Esophagus muscularis mucosa (tissue), 4 donors: Measurements from ENCODE around the gene KRTAP2-4. TPM values are rescaled to one million over a fixed set of nuclear protein-coding genes. Genes with fewer than 3 reads are reported as not detected.

Experiments
- total RNA-seq, 4 donors: library from RNA; depleted of rRNA; stranded (reverse); fragments of >200 nt; gene quantifications; one replicate each; pipeline versions ENCODE4 v1.1.0 to v1.2.1, GENCODE V29; 2016

Gene KRTAP2-4
- total RNA-seq, 4 donors from 2014 or later: not detected

Other genes starting within 250 kb of the KRTAP2-4 start
- gene KRT10, start 243.3 kb downstream of the KRTAP2-4 start, total RNA-seq: 10 to 100 TPM in 3 of 4 donors, 1 to 10 TPM in 1; 9.9 to 15.7 (median 10.7) TPM
- gene KRT12, start 198.7 kb downstream of the KRTAP2-4 start, total RNA-seq: not detected
- gene KRT20, start 180.6 kb downstream of the KRTAP2-4 start, total RNA-seq: under 1 TPM in 1 of 4 donors, not detected in 3; 0.52 TPM
- under 1 TPM in 1 of 4 donors, not detected in 3; 0.50 TPM for gene KRT23, start 128.2 kb downstream of the KRTAP2-4 start, total RNA-seq
- not detected for gene KRT39, start 98.9 kb downstream of the KRTAP2-4 start, total RNA-seq
- gene KRT40, start 81.6 kb downstream of the KRTAP2-4 start, total RNA-seq: not detected
- not detected for gene KRTAP3-3, start 71.7 kb downstream of the KRTAP2-4 start, total RNA-seq
- not detected for gene KRTAP3-2, start 66.0 kb downstream of the KRTAP2-4 start, total RNA-seq
- not detected for gene KRTAP3-1, start 56.8 kb downstream of the KRTAP2-4 start, total RNA-seq
- gene KRTAP1-5, start 38.7 kb downstream of the KRTAP2-4 start, total RNA-seq: not detected
- gene KRTAP1-4, start 35.7 kb downstream of the KRTAP2-4 start, total RNA-seq: not detected
- not detected for gene KRTAP1-3, start 31.0 kb downstream of the KRTAP2-4 start, total RNA-seq
- not detected for gene KRTAP1-1, start 24.4 kb downstream of the KRTAP2-4 start, total RNA-seq
- not detected for gene KRTAP2-1, start 18.6 kb downstream of the KRTAP2-4 start, total RNA-seq
- not detected for gene KRTAP2-2, start 10.6 kb downstream of the KRTAP2-4 start, total RNA-seq
- not detected for gene KRTAP2-3, start 5.8 kb downstream of the KRTAP2-4 start, total RNA-seq
- gene KRTAP4-7, start 18.3 kb upstream of the KRTAP2-4 start, total RNA-seq: not detected
- not detected for gene KRTAP4-8, start 32.3 kb upstream of the KRTAP2-4 start, total RNA-seq
- gene KRTAP4-16, start 36.3 kb upstream of the KRTAP2-4 start, total RNA-seq: not detected
- gene KRTAP4-9, start 39.5 kb upstream of the KRTAP2-4 start, total RNA-seq: not detected
- not detected for gene KRTAP4-11, start 52.5 kb upstream of the KRTAP2-4 start, total RNA-seq
- gene KRTAP4-12, start 58.3 kb upstream of the KRTAP2-4 start, total RNA-seq: not detected
- not detected for gene KRTAP4-6, start 74.7 kb upstream of the KRTAP2-4 start, total RNA-seq
- not detected for gene KRTAP4-5, start 83.9 kb upstream of the KRTAP2-4 start, total RNA-seq
- gene KRTAP4-4, start 94.9 kb upstream of the KRTAP2-4 start, total RNA-seq: not detected
- gene KRTAP4-3, start 102.3 kb upstream of the KRTAP2-4 start, total RNA-seq: not detected
- gene KRTAP4-2, start 112.3 kb upstream of the KRTAP2-4 start, total RNA-seq: not detected
- not detected for gene KRTAP4-1, start 119.0 kb upstream of the KRTAP2-4 start, total RNA-seq
- gene KRTAP9-1, start 124.0 kb upstream of the KRTAP2-4 start, total RNA-seq: not detected
- gene KRTAP9-2, start 160.8 kb upstream of the KRTAP2-4 start, total RNA-seq: not detected
- not detected for gene KRTAP9-3, start 166.6 kb upstream of the KRTAP2-4 start, total RNA-seq
- not detected for gene KRTAP9-8, start 172.1 kb upstream of the KRTAP2-4 start, total RNA-seq
- not detected for gene KRTAP9-4, start 183.8 kb upstream of the KRTAP2-4 start, total RNA-seq
- gene KRTAP9-9, start 189.5 kb upstream of the KRTAP2-4 start, total RNA-seq: not detected
- not detected for gene KRTAP9-6, start 199.5 kb upstream of the KRTAP2-4 start, total RNA-seq
- gene KRTAP9-7, start 209.8 kb upstream of the KRTAP2-4 start, total RNA-seq: not detected
- not detected for gene KRTAP29-1, start 237.0 kb upstream of the KRTAP2-4 start, total RNA-seq
- gene KRTAP16-1, start 243.4 kb upstream of the KRTAP2-4 start, total RNA-seq: not detected
- not detected for gene KRTAP17-1, start 249.8 kb upstream of the KRTAP2-4 start, total RNA-seq